GM13977 (cell line): ENCODE measurements around the gene THSD7B.
"Not testable (repeated sequence)": the region's sequence is repeated elsewhere in the genome, so short reads cannot be mapped to it uniquely, and the experiment has no call there.

Source experiments
- DNase-seq: peaks from one replicate; pipeline ENCODE4 v3.0.0; 2012; ENCODE audit warnings: low spot score
- in situ Hi-C: fragments of 300-500 bp; cut with MboI; formaldehyde crosslinking; loops from one replicate; pipeline ENCODE4 v1.12.0; 2022; ENCODE audit warnings: low sequenced_read_pairs, low pct_unique_long_range_greater_than_20kb, mixed read lengths, inconsistent platforms; ENCODE audit not compliant: unreplicated experiment
- TF ChIP-seq, protein P1 (sequence below): IDR thresholded peaks from 2 replicates; pipeline ENCODE4 v1.5.1; 2012; ENCODE audit warnings: mild to moderate bottlenecking, control low read depth; ENCODE audit not compliant: insufficient read depth; ENCODE audit errors: extremely low read depth, missing control alignments

The THSD7B gene

DNA sequence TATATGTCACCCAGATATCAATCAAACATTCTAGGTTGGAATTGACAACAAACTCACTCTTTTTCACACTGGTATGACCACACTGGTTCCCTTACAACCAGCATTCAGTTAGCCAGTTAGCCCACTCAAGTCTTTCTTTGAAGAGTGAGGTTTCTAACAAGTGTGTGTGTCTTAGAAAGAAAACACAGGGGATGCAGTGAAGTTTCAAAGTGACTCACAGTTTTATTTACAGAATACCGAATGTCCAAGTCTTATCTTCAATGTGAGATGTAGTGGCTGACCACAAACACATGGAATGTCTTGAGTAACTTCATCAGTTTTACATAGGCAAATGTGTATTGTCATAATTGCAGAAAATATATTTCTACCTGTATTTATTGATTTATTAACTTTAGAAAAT lies 924.2 kb downstream of the THSD7B start:
- TF ChIP-seq, protein P1, sequence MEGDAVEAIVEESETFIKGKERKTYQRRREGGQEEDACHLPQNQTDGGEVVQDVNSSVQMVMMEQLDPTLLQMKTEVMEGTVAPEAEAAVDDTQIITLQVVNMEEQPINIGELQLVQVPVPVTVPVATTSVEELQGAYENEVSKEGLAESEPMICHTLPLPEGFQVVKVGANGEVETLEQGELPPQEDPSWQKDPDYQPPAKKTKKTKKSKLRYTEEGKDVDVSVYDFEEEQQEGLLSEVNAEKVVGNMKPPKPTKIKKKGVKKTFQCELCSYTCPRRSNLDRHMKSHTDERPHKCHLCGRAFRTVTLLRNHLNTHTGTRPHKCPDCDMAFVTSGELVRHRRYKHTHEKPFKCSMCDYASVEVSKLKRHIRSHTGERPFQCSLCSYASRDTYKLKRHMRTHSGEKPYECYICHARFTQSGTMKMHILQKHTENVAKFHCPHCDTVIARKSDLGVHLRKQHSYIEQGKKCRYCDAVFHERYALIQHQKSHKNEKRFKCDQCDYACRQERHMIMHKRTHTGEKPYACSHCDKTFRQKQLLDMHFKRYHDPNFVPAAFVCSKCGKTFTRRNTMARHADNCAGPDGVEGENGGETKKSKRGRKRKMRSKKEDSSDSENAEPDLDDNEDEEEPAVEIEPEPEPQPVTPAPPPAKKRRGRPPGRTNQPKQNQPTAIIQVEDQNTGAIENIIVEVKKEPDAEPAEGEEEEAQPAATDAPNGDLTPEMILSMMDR = no peak
- no peak for DNase-seq
- in situ Hi-C loops = no loop called here

DNA sequence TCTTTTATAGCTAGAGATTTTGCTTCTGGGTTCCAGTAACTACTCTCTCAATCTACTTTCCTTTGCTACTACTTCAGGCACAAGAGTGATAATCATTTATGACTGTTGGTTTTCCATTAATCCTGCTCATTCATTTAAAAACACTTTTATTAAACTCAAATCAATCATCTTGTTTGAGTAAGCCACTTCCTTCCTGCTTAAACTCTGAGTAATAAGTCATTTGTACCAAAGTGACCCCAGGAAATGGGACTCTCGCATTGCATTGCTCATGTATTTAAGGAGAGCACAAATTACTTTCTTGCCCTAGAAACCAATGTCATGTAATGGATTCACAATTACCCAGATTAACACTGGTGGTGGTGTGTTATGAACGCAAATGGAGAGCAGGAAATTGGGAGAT lies 928.2 kb downstream of the THSD7B start:
- TF ChIP-seq, protein P1 = no peak
- DNase-seq = no peak
- in situ Hi-C loops = no loop called here

DNA sequence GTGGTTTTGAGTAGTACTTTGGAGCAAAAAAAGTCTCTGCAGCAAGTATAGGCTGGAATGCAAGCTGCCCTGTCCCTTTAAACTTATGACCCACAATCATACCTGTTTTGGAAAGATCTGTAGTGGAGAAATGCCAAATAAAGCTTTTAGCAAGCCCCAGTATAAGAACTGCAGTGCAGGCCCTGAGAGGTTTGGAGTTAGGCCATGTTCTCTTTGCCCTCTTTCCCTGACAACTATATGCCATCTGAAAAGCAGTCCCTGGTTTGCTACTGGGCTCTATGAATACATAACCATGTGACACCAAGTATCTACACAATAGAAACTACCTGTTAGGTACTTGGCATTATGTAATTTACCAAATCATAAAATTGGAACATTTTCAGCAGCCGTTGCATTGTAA lies 931.6 kb downstream of the THSD7B start:
- in situ Hi-C loops = no loop called here
- TF ChIP-seq, protein P1 = no peak
- DNase-seq = no peak

DNA sequence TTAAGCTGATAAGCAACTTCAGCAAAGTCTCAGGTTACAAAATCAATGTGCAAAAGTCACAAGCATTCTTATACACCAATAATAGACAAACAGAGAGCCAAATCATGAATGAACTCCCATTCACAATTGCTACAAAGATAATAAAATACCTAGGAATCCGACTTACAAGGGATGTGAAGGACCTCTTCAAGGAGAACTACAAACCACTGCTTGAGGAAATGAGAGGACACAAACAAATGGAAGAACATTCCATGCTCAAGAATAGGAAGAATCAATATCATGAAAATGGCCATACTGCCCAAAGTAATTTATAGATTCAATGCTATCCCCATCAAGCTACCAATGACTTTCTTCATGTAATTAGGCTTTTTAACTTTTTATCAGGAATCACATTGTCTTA lies 934.9 kb downstream of the THSD7B start:
- in situ Hi-C loops, DNase-seq: not testable (repeated sequence)

DNA sequence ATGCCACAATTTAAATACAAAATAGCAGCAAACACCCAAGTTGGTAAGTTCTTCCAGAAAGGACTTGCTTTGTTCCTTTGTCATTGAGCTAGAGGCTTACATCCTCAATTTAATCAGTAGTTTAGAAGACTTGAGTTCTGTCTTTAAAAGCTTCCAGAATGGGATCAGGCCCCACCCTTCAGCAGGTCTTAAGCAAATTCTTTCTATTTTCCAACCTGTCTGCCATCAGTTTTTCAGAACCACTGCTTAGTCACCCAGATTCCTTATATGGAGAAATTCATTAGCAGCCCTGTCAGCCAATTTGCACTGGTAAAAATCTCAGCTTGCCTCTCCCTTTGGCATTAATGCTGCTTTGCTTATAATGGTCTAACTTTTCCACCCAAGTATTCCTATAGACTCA lies 935.3 kb downstream of the THSD7B start:
- TF ChIP-seq, protein P1 = no peak
- no peak for DNase-seq
- in situ Hi-C loops = no loop called here

DNA sequence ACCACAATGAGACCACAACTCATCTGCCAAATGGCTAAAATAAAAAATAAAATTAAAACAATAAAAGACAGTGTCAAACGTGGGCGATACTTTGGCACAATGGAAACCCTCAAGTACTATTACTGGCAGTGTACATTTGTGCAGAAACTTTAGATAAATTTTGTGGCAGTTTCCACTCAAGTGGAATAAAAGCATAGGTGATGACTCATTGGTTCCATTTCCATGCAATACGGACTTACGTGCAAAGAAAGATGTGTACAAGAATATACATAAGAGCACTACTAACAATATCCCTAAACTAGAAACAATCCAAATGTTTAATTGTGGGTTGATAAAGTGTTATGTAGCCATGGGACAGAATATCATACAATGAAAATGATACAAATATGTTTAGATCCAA lies 940.0 kb downstream of the THSD7B start:
- DNase-seq = no peak
- TF ChIP-seq, protein P1 = no peak
- in situ Hi-C loops = no loop called here

DNA sequence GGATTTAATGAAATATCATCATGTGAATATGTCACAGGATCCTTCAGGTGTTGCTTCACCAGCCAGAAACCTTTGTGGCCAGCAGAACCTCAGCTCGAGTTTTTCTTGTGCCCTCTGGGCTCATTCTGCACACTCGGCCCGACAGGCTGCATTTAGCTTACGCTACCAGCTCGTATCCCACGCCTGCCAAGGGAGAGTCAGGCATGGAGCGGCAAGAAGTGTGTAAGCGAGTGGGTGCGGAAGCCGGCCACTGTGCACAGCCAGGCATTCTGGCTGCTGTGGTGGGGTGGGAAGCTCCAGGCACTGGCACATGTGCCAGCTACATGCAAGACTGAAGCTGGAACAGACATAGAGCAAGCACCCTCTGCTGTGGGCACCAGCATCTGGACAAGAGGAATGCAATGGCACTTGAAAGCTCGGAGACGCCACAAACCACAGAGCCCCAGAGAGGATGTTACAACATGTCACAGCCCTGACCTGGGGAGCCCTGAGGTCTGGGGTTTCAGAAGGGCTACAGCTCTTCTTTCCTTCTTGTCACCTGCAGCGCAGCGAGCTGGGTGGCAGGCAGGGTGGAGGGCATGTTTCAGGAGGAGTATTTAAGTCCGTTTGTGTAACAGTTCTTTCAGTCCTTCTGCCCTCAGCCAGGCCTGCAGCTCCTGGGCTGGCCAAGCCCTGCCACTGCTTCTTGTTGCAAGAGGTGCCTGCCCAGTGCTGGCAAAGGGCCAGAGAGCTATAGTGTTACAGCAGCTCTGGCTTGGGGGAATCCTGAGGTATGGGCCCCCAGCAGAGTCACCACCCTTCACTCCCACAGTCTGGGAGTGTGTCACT lies 941.7 kb downstream of the THSD7B start:
- TF ChIP-seq, protein P1 = no peak
- DNase-seq = no peak
- in situ Hi-C loops = no loop called here
